Fibroblast of villous mesenchyme (primary cell): ENCODE results near the gene TRIM24. TPM values are rescaled to one million over a fixed set of nuclear protein-coding genes. Genes with fewer than 3 reads are reported as not detected.

Experiments used
- DNase-seq: peaks from one replicate; pipeline ENCODE4 v3.0.0-alpha.2; 2010; ENCODE audit warnings: low read depth
- H3K4me3 ChIP-seq: 2 replicates; pipeline ENCODE4 v1.5.1; 2011; ENCODE audit warnings: low read depth, mild to moderate bottlenecking, low read length
- total RNA-seq: library from RNA; depleted of rRNA; stranded (reverse); fragments of >200 nt; gene quantifications from 2 replicates; pipeline ENCODE4 v1.2.3, GENCODE V29; 2012
- TF ChIP-seq, protein P1 (sequence below): IDR thresholded peaks from 2 replicates; pipeline ENCODE4 v1.5.1; 2012; ENCODE audit warnings: low read depth, mild to moderate bottlenecking, low read length; ENCODE audit not compliant: insufficient read depth

The TRIM24 gene
- total RNA-seq, 1 donor: 10.4 TPM

- no peak overlapping the region for H3K4me3 ChIP-seq
- TF ChIP-seq, protein P1, sequence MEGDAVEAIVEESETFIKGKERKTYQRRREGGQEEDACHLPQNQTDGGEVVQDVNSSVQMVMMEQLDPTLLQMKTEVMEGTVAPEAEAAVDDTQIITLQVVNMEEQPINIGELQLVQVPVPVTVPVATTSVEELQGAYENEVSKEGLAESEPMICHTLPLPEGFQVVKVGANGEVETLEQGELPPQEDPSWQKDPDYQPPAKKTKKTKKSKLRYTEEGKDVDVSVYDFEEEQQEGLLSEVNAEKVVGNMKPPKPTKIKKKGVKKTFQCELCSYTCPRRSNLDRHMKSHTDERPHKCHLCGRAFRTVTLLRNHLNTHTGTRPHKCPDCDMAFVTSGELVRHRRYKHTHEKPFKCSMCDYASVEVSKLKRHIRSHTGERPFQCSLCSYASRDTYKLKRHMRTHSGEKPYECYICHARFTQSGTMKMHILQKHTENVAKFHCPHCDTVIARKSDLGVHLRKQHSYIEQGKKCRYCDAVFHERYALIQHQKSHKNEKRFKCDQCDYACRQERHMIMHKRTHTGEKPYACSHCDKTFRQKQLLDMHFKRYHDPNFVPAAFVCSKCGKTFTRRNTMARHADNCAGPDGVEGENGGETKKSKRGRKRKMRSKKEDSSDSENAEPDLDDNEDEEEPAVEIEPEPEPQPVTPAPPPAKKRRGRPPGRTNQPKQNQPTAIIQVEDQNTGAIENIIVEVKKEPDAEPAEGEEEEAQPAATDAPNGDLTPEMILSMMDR: no peak
- no peak for DNase-seq
These were observed 49.9 kb downstream of the TRIM24 start for GRCh38 chr7:138510003-138510402.

GRCh38 chr7:138512092-138512858 lies 52.2 kb downstream of the TRIM24 start:
- TF ChIP-seq, protein P1: no peak
- H3K4me3 ChIP-seq: no peak overlapping the region
- no peak for DNase-seq

- H3K4me3 ChIP-seq: no peak overlapping the region
- no peak for DNase-seq
- TF ChIP-seq, protein P1: no peak
These were observed 52.8 kb downstream of the TRIM24 start for GRCh38 chr7:138512885-138513284.

GRCh38 chr7:138513344-138513871 lies 53.3 kb downstream of the TRIM24 start:
- DNase-seq: no peak
- no peak overlapping the region for H3K4me3 ChIP-seq
- TF ChIP-seq, protein P1: no peak

DNA sequence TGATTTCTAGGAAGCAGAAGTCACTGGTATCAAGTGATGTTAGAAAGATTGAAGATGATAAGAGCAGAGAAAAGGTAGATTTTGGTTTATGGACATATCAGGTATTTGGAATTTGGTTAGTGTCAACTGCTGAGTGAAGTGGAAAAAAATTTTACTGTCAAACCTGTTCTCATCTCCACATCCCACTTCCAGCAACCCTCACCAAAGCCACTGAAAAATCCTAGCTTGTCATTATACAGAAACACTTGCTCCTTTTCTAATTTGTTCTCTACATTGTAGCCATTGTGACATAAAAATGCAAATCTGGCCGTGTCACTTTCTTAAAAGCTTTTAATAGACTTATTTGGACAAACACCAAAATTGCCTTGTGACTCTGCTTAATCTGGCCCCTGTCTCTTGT lies 54.0 kb downstream of the TRIM24 start:
- no peak overlapping the region for H3K4me3 ChIP-seq
- TF ChIP-seq, protein P1: no peak
- DNase-seq: no peak

DNA sequence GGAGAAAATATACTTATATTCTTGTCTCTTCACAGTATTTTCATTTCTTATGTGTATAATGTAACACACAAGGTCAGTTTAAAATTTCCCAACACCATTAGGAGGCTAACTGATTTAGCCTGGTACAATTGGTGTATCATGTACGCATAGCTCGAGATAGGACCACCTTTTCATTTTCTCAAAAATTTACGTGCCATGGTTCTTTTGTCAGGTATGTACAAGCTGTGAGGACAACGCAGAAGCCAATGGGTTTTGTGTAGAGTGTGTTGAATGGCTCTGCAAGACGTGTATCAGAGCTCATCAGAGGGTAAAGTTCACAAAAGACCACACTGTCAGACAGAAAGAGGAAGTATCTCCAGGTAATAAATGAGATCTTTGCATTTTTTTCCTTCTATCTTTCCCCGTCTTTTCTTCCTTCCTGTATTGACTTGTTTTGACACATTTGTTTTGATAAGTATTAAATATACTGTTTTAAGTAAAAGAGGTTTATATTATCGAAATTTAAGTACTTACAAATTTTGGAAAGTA lies 55.0 kb downstream of the TRIM24 start:
- TF ChIP-seq, protein P1: no peak
- no peak overlapping the region for H3K4me3 ChIP-seq

More for the DNA sequence above, 55.0 kb downstream of the TRIM24 start:
- DNase-seq: no peak
